HepG2 (cell line): ENCODE measurements around the gene HAS3. TPM values are rescaled to one million over a fixed set of nuclear protein-coding genes. Genes with fewer than 3 reads are reported as not detected.

Source experiments
- ARNT2 ChIP-seq: sonication (generic); formaldehyde crosslinking; IDR thresholded peaks from 2 replicates; pipeline ENCODE4 v1.8.0; 2022; ENCODE audit warnings: mild to moderate bottlenecking, low read depth, missing genetic modification reagents, moderate library complexity
- KAT7 ChIP-seq: IDR thresholded peaks from 2 replicates; pipeline ENCODE4 v1.6.1; 2018; ENCODE audit warnings: borderline replicate concordance, missing compliant biosample characterization
- MTA1 ChIP-seq: sonication (generic); formaldehyde crosslinking; IDR thresholded peaks from 2 replicates; pipeline ENCODE4 v1.4.0; 2020; ENCODE audit warnings: missing genetic modification reagents, mild to moderate bottlenecking, borderline replicate concordance
- NONO ChIP-seq, 2 experiments: fragments of 450-650 bp in 1 of 2; sonication (generic) in 1 of 2; formaldehyde crosslinking in 1 of 2; IDR thresholded peaks in 1 of 2; conservative IDR thresholded peaks in 1 of 2; 2 replicates each; pipeline versions ENCODE4 v1.6.1 to v1.8.0; 2017 to 2022; ENCODE audit warnings: mild to moderate bottlenecking in 1 of 2, missing genetic modification reagents in 1 of 2, moderate library complexity in 1 of 2
- REST ChIP-seq, 2 experiments: IDR thresholded peaks; 2 replicates each; pipeline ENCODE4 v1.6.1; 2011 to 2012; ENCODE audit warnings: low read length in 2 of 2, borderline replicate concordance in 1 of 2, low read depth in 1 of 2, mild to moderate bottlenecking in 1 of 2, moderate library complexity in 1 of 2
- SOX5 ChIP-seq: IDR thresholded peaks from 2 replicates; pipeline ENCODE4 v1.6.1; 2016; ENCODE audit warnings: borderline replicate concordance
- ZNF333 ChIP-seq: sonication (generic); formaldehyde crosslinking; IDR thresholded peaks from 2 replicates; pipeline ENCODE4 v1.4.0; 2020; ENCODE audit warnings: mild to moderate bottlenecking, missing genetic modification reagents, borderline replicate concordance
- ZNF407 ChIP-seq: sonication (generic); formaldehyde crosslinking; IDR thresholded peaks from one replicate; pipeline ENCODE4 v1.5.1; 2020; ENCODE audit warnings: mild to moderate bottlenecking, missing genetic modification reagents; ENCODE audit errors: not compliant biosample characterization
- ZNF543 ChIP-seq: sonication (generic); formaldehyde crosslinking; IDR thresholded peaks from 2 replicates; pipeline ENCODE4 v1.4.0; 2020; ENCODE audit warnings: mild to moderate bottlenecking, missing genetic modification reagents
- ZNF710 ChIP-seq: sonication (generic); formaldehyde crosslinking; IDR thresholded peaks from 2 replicates; pipeline ENCODE4 v1.5.0; 2020; ENCODE audit warnings: mild to moderate bottlenecking, missing genetic modification reagents, borderline replicate concordance
- polyA plus RNA-seq, 8 experiments: library from polyadenylated mRNA; depleted of rRNA in 3 of 8; stranded (reverse) in 7 of 8; unstranded in 1 of 8; fragments of >200 nt; fragmentation: Illumina TruSeq in 4 of 8; extraction: Trizol in 4 of 8; gene quantifications; 2 replicates each; pipeline versions ENCODE4 v1.2.1 to v1.2.3, GENCODE V29; 2011 to 2016; ENCODE audit warnings: low read depth in 4 of 8, missing spikeins in 1 of 8, mixed read lengths in 1 of 8; ENCODE audit not compliant: insufficient read depth in 1 of 8
- total RNA-seq, 5 experiments: library from RNA; depleted of rRNA; stranded (reverse); fragments of >200 nt; fragmentation: Illumina TruSeq; extraction: Trizol; gene quantifications; 2 replicates each; pipeline ENCODE4 v1.2.3, GENCODE V29; 2016; ENCODE audit warnings: low read depth in 1 of 5
- TF ChIP-seq, protein P1 (sequence below): sonication (generic); formaldehyde crosslinking; IDR thresholded peaks from 2 replicates; pipeline ENCODE4 v1.4.0; 2020; ENCODE audit warnings: mild to moderate bottlenecking, low read depth, missing genetic modification reagents

HAS3 gene
- total and polyA plus RNA-seq, 2 of the 13 experiments (the other 11 are each of a cell fraction or from before 2014, with no cell fraction given) = 0.04 to 0.30 TPM

GRCh38 chr16:69131839-69132423 lies 26.5 kb downstream of the HAS3 start (continued):
- TF ChIP-seq ZNF710 (CRISPR knock-in tag) = peak; percentile 53; the same call in 1 of the 2 replicates
- TF ChIP-seq ARNT2 (CRISPR knock-in tag) = 0 out of 2 replicates have a peak, but pooled peaks have one; percentile 18
- peak; percentile 77 for TF ChIP-seq KAT7
- TF ChIP-seq NONO (IDR thresholded peaks at IDR 0.05) = no peak
- TF ChIP-seq NONO (CRISPR knock-in tag; conservative IDR thresholded peaks at IDR 0.05) = 0 out of 2 replicates have a peak, but pooled peaks have one; percentile 43
- no peak for TF ChIP-seq ZNF333
- TF ChIP-seq, protein P1, sequence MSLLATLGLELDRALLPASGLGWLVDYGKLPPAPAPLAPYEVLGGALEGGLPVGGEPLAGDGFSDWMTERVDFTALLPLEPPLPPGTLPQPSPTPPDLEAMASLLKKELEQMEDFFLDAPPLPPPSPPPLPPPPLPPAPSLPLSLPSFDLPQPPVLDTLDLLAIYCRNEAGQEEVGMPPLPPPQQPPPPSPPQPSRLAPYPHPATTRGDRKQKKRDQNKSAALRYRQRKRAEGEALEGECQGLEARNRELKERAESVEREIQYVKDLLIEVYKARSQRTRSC (CRISPR knock-in tag) = 0 out of 2 replicates have a peak, but pooled peaks have one; percentile 45
- TF ChIP-seq MTA1 = peak; percentile 55; the same call in 1 of the 2 replicates
- TF ChIP-seq REST (IDR thresholded peaks at IDR 0.05; ENCODE audit: borderline replicate concordance in 1 of 2, low read depth in 1 of 2, low read length in 2 of 2) = no peak
- TF ChIP-seq ZNF407 (CRISPR knock-in tag) = no peak
- peak; percentile 23; the same call in 1 of the 2 replicates for TF ChIP-seq SOX5 (CRISPR knock-in tag)
- no peak; the same call in none of the 2 replicates for TF ChIP-seq ZNF543
